Esophagus muscularis mucosa (tissue), 4 donors: ENCODE data around the gene HMGB3. TPM values are rescaled to one million over a fixed set of nuclear protein-coding genes. Genes with fewer than 3 reads are reported as not detected.

Experiments used
- DNase-seq: peaks from one replicate; pipeline ENCODE4 v3.0.0-alpha.2; 2017; ENCODE audit errors: extremely low spot score
- H3K27ac ChIP-seq, 4 donors: fragments of 200-600 bp; sonication (generic); replicated peaks in 1 of 4; 1 replicate in 3 of 4; 2 replicates in 1 of 4; pipeline ENCODE4 v1.5.1; 2016 to 2019; ENCODE audit warnings: mild to moderate bottlenecking in 1 of 4
- H3K27me3 ChIP-seq, 4 donors: fragments of 200-600 bp; sonication (generic); one replicate each; pipeline versions ENCODE4 v1.5.1 to v1.6.0; 2016 to 2019
- H3K36me3 ChIP-seq, 4 donors: fragments of 200-600 bp; sonication (generic); one replicate each; pipeline ENCODE4 v1.5.1; 2016 to 2019
- H3K4me1 ChIP-seq, 4 donors: fragments of 200-600 bp; sonication (generic); one replicate each; pipeline ENCODE4 v1.5.1; 2016 to 2019
- H3K4me3 ChIP-seq, 4 donors: fragments of 200-600 bp; sonication (generic); 1 replicate in 2 of 4; 2 replicates in 2 of 4; pipeline ENCODE4 v1.5.1; 2016 to 2019; ENCODE audit warnings: mild to moderate bottlenecking in 4 of 4, moderate library complexity in 1 of 4
- H3K9me3 ChIP-seq, 4 donors: fragments of 200-600 bp; sonication (generic); 1 replicate in 3 of 4; 2 replicates in 1 of 4; pipeline ENCODE4 v1.5.1; 2016 to 2019
- EP300 ChIP-seq: sonication (generic); formaldehyde crosslinking; IDR thresholded peaks from one replicate; pipeline ENCODE4 v1.6.1; 2017; ENCODE audit warnings: antibody characterized with exemption
- POLR2A ChIP-seq: fragments of 450-650 bp; IDR thresholded peaks from one replicate; pipeline ENCODE4 v1.6.1; 2017; ENCODE audit warnings: antibody characterized with exemption, moderate library complexity, mild to moderate bottlenecking, low read depth
- POLR2AphosphoS5 ChIP-seq, 2 donors: sonication (generic); formaldehyde crosslinking; IDR thresholded peaks; one replicate each; pipeline ENCODE4 v1.6.1; 2017; ENCODE audit warnings: antibody characterized with exemption in 2 of 2
- WGBS: methylation state at CpG from one replicate; pipeline ENCODE4 v1.1.5; 2018; 5-methylcytosine and 5-hydroxymethylcytosine counted together
- intact Hi-C: fragments of 100-400 bp; cut with DNase I; formaldehyde crosslinking; loops from one replicate; pipeline ENCODE4 v1.15.1; 2023
- total RNA-seq, 4 donors: library from RNA; depleted of rRNA; stranded (reverse); fragments of >200 nt; gene quantifications; one replicate each; pipeline versions ENCODE4 v1.1.0 to v1.2.1, GENCODE V29; 2016
- TF ChIP-seq, protein P1 (sequence below), 3 experiments: fragments of 200-600 bp in 2 of 3; fragments of 450-650 bp in 1 of 3; sonication (generic) in 2 of 3; IDR thresholded peaks; one replicate each; pipeline ENCODE4 v1.5.1; 2017 to 2019; ENCODE audit warnings: antibody characterized with exemption in 3 of 3, mild to moderate bottlenecking in 2 of 3, moderate library complexity in 1 of 3

Gene HMGB3
- total RNA-seq, 4 donors from 2014 or later, result 2.1 to 3.0 (median 2.7) TPM

DNA sequence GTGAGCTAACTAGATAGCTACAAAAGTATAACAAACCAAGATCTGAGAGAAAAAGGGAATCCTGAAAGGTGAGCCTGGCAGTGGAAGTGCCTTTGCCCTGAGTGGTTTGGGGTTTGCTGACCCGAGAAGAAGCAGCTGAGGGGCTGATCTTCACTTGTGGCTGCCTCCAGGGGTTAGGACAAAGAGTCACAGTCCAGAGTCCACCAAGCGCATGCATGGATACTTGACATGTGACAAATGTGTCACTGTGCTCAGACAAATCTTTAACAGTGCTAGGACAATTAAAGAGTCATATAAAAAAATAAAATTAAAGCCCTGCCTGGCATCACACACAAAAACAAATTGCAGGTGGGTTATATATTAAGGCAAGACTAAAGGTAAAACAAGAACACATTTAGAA is 26.4 kb downstream of the HMGB3 start:
- H3K36me3 ChIP-seq, result no peaks in the 10 kb centered on the region
- H3K27ac ChIP-seq, result no peak overlapping the region
- no peak overlapping the region for H3K4me3 ChIP-seq
- H3K27me3 ChIP-seq, result no peaks in the 10 kb centered on the region
- DNase-seq, result no peak
- H3K4me1 ChIP-seq, result no peaks in the 10 kb centered on the region
- no peaks in the 10 kb centered on the region for H3K9me3 ChIP-seq
- 61% methylated on average over 2 of the region's 2 CpGs for WGBS
- intact Hi-C loops, result no loop called here
- no peak for TF ChIP-seq POLR2A
- TF ChIP-seq POLR2AphosphoS5 (IDR thresholded peaks at IDR 0.05), result no peak
- TF ChIP-seq EP300, result no peak
- TF ChIP-seq, protein P1, sequence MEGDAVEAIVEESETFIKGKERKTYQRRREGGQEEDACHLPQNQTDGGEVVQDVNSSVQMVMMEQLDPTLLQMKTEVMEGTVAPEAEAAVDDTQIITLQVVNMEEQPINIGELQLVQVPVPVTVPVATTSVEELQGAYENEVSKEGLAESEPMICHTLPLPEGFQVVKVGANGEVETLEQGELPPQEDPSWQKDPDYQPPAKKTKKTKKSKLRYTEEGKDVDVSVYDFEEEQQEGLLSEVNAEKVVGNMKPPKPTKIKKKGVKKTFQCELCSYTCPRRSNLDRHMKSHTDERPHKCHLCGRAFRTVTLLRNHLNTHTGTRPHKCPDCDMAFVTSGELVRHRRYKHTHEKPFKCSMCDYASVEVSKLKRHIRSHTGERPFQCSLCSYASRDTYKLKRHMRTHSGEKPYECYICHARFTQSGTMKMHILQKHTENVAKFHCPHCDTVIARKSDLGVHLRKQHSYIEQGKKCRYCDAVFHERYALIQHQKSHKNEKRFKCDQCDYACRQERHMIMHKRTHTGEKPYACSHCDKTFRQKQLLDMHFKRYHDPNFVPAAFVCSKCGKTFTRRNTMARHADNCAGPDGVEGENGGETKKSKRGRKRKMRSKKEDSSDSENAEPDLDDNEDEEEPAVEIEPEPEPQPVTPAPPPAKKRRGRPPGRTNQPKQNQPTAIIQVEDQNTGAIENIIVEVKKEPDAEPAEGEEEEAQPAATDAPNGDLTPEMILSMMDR (IDR thresholded peaks at IDR 0.05), result no peak

DNA sequence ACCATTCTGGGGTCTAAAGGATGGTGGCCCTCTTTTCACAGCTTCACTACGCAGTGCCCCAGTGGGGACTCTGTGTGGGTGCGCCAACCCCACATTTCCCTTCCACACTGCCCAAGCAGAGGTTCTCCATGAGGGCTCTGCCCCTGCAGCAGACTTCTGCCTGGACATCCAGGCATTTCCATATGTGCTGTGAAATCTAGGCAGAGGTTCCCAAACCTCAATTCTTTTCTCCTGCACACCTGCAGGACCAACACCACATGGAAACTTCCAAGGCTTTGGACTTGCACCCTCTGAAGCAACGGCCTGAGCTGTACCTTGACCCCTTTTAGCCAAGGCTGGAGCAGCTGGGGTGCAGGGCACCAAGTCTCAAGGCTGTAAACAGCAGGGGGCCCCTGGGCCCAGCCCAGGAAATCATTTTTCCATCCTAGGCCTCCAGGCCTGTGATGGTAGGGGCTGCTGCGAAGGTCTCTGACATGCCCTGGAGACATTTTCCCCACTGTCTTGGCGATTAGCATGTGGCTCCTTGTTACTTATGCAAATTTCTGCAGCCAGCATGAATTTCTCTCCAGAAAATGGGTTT is 30.1 kb downstream of the HMGB3 start:
- TF ChIP-seq POLR2AphosphoS5 (IDR thresholded peaks at IDR 0.05), result no peak
- TF ChIP-seq EP300, result no peak
- no peak for TF ChIP-seq POLR2A
- TF ChIP-seq, protein P1 (IDR thresholded peaks at IDR 0.05), result no peak
- Histone ChIP-seq H3K9me3 (no peaks in the 10 kb centered on the region), H3K27ac (no peak overlapping the region), H3K4me1 (no peaks in the 10 kb centered on the region), H3K36me3 (no peaks in the 10 kb centered on the region), H3K4me3 (no peak overlapping the region), H3K27me3 (no peaks in the 10 kb centered on the region)
- 77% methylated on average over 5 of the region's 5 CpGs for WGBS
- no peak for DNase-seq
- intact Hi-C loops, result no loop called here

DNA sequence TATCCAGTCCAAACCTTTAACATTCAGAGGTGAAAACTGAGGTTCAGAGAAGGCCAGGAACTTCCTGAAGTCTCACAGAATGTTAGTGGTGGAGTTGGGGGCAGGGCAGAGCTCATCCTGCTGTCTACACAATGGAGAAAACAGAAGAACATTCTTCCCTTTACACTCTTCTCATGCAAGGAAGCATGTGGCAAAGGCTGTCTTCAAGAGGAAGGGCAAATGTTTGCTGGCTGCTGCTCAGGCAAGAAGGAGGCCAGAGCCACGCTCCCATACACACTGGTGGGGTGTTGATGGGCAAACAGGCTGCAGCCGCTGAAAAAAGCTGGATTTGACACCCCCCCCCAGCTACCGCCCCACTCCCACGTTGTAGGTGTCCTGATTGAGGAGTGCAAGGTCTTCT is 32.5 kb downstream of the HMGB3 start:
- Histone ChIP-seq H3K27me3 (no peaks in the 10 kb centered on the region), H3K4me1 (no peaks in the 10 kb centered on the region), H3K9me3 (no peaks in the 10 kb centered on the region), H3K4me3 (no peak overlapping the region), H3K36me3 (no peaks in the 10 kb centered on the region), H3K27ac (no peak overlapping the region)
- no peak for DNase-seq
- TF ChIP-seq POLR2A (no peak), POLR2AphosphoS5 (IDR thresholded peaks at IDR 0.05) (no peak), EP300 (no peak)
- TF ChIP-seq, protein P1 (IDR thresholded peaks at IDR 0.05), result no peak
- intact Hi-C loops, result no loop called here
- WGBS, result no CpG with 5 or more reads among the region's 4 CpGs

DNA sequence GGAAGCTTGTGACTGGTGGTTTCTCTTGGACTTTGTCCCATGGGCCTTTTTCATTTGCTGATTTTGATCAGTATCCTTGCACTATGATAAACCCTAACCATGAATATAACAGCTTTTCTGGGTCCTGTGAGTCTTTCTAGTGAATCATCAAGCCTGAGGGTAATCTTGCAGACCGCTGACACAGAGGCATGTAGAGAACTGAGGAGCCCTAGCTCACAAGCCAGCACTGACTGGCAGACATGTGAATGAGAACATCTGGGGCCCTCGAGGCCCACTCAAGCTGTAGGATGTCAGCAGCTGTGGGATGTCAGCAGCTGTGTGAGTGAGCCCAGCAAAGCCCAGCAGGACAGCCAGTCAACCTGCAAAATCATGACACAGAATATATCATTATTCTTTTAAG is 36.7 kb downstream of the HMGB3 start:
- H3K9me3 ChIP-seq, result no peaks in the 10 kb centered on the region
- TF ChIP-seq, protein P1 (IDR thresholded peaks at IDR 0.05), result no peak
- TF ChIP-seq POLR2A (no peak), EP300 (no peak), POLR2AphosphoS5 (IDR thresholded peaks at IDR 0.05) (no peak)
- 45% methylated on average over 2 of the region's 2 CpGs for WGBS

DNA sequence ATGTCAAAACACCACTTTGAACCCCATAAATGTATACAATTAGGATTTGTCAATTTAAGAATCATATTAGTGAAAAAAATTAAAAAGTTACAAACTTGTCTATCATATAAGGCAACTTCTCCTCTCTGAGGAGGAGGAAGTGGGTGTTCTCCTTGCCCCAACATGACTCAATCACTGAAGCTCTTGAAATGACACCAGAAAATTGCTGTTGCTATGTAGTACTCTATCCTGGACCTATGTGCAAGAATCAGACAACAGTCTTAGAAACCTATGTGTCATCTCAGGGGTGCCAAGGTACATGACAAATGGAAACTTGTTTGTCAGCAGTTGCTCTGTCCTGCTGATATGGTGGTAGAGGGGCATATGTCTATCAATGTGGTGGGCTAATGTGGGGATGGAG is 47.7 kb downstream of the HMGB3 start:
- TF ChIP-seq POLR2A (no peak), POLR2AphosphoS5 (IDR thresholded peaks at IDR 0.05) (no peak), EP300 (no peak)
- TF ChIP-seq, protein P1 (IDR thresholded peaks at IDR 0.05), result no peak
- Histone ChIP-seq H3K9me3 (no peaks in the 10 kb centered on the region), H3K27me3 (no peaks in the 10 kb centered on the region), H3K27ac (no peak overlapping the region), H3K36me3 (no peaks in the 10 kb centered on the region), H3K4me1 (no peaks in the 10 kb centered on the region), H3K4me3 (no peak overlapping the region)
- intact Hi-C loops, result no loop called here
- no peak for DNase-seq

More for the DNA sequence above, 36.7 kb downstream of the HMGB3 start:
- DNase-seq, result no peak
- H3K27ac ChIP-seq, result no peak overlapping the region
- H3K27me3 ChIP-seq, result no peaks in the 10 kb centered on the region
- intact Hi-C loops, result no loop called here
- no peaks in the 10 kb centered on the region for H3K4me1 ChIP-seq
- H3K36me3 ChIP-seq, result no peaks in the 10 kb centered on the region
- H3K4me3 ChIP-seq, result no peak overlapping the region
